ENCODE data around the gene BTG4.

DNA sequence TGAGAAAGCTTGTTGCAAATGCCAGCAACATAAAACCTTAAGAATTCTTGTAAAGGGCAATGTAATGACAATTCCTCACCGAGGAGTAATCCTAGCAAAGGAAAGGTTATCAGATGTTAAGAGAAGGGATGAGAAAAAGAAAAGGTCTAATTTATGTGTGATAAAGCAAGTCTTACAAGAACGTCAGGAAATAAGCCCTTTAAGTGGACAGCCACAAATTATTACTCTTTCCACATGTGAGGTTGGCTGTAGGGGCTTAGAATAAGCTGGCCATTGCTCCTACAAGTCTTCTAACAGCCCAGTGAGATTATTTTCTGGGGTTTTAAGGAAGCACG, 37.6 kb upstream of the BTG4 start:
- TF ChIP-seq, protein P1, sequence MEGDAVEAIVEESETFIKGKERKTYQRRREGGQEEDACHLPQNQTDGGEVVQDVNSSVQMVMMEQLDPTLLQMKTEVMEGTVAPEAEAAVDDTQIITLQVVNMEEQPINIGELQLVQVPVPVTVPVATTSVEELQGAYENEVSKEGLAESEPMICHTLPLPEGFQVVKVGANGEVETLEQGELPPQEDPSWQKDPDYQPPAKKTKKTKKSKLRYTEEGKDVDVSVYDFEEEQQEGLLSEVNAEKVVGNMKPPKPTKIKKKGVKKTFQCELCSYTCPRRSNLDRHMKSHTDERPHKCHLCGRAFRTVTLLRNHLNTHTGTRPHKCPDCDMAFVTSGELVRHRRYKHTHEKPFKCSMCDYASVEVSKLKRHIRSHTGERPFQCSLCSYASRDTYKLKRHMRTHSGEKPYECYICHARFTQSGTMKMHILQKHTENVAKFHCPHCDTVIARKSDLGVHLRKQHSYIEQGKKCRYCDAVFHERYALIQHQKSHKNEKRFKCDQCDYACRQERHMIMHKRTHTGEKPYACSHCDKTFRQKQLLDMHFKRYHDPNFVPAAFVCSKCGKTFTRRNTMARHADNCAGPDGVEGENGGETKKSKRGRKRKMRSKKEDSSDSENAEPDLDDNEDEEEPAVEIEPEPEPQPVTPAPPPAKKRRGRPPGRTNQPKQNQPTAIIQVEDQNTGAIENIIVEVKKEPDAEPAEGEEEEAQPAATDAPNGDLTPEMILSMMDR (conservative IDR thresholded peaks at IDR 0.05 in 1 of 2, IDR thresholded peaks at IDR 0.05 in 1 of 2; ENCODE audit: extremely low read depth in 1 of 2, insufficient read depth in 1 of 2, low read depth in 1 of 2, low read length in 2 of 2) = no peak
- no peak for TF ChIP-seq EZH2 (IDR thresholded peaks at IDR 0.05; ENCODE audit: borderline replicate concordance, low read length)

All from mammary epithelial cell (primary cell).